Articular chondrocyte of knee joint (primary cell): ENCODE results near the gene MNDA. TPM values are rescaled to one million over a fixed set of nuclear protein-coding genes. Genes with fewer than 3 reads are reported as not detected.

ENCODE experiments used
- small RNA-seq: library from RNA; depleted of rRNA; stranded (forward); fragments of <200 nt; gene quantifications from one replicate; pipeline ENCODE3, GENCODE V24; 2012
- total RNA-seq: library from RNA; depleted of rRNA; stranded (reverse); fragments of >200 nt; gene quantifications from 2 replicates; pipeline ENCODE4 v1.2.3, GENCODE V29; 2012

Gene MNDA
- not detected in 2 replicates for total RNA-seq

DNA sequence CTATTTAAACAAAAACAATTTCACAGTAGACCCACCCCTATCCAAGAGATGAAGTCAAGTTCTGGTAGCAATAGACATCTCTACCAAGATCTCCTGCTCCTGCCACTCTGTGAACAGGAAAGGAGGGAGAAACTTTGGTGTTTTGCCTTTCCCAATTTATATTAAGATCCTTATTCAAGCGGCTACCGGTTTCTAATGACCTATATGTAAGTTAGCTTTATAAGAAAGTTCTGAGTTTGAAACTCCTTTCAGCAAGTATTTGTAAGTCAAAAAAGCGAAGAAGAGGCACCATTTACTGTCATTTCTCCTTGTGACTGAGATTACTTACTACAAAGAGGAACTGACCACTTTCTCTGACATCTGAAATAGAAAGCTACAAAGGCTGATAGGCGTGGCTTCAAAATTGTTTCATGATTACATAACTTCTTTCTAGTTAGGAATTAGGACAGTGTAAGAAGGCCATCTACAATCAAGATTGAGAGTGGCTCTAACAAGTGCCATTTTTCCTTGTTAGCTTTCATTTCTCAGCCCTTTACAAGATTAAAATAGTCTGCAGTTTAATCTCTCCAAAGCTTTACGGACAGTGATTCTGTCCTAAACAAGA is at the start of gene MNDA:
TSS of gene MNDA (plus strand) at position 448 of the 604 bp plus-strand sequence. CDS start 10,803 bp downstream, outside the sequence.

Small RNAs within 50 kb of the gene (small RNA-seq; reads per million reads assigned to genes)
- gene OR2AQ1P: not detected

Other genes starting within 250 kb of the MNDA start
- not detected in 2 replicates for gene OR10Z1, start 226.1 kb upstream of the MNDA start, total RNA-seq
- 0.13 TPM in 1 of 2 replicates, not detected in the other for gene SPTA1, start 144.6 kb upstream of the MNDA start, total RNA-seq
- not detected in 2 replicates for gene OR6K2, start 130.7 kb upstream of the MNDA start, total RNA-seq
- not detected in 2 replicates for gene OR6K3, start 110.6 kb upstream of the MNDA start, total RNA-seq
- not detected in 2 replicates for gene OR6K6, start 76.6 kb upstream of the MNDA start, total RNA-seq
- not detected in 2 replicates for gene OR6N1, start 59.2 kb upstream of the MNDA start, total RNA-seq
- not detected in 2 replicates for gene OR6N2, start 50.1 kb upstream of the MNDA start, total RNA-seq
- not detected in 2 replicates for gene PYHIN1, start 100.2 kb downstream of the MNDA start, total RNA-seq
- 48.9 and 69.9 TPM in 2 replicates for gene IFI16, start 178.6 kb downstream of the MNDA start, total RNA-seq
- gene AIM2, start 245.4 kb downstream of the MNDA start, total RNA-seq: not detected in 2 replicates